HepG2 (cell line): ENCODE results near the gene GRID1. TPM values are rescaled to one million over a fixed set of nuclear protein-coding genes. Genes with fewer than 3 reads are reported as not detected.

ENCODE experiments used
- ATAC-seq: fragments of 200-7000 bp; cut with Tn5 transposase; 3 replicates; pipeline ENCODE4 v1.9.1; 2020; ENCODE audit warnings: mild to moderate bottlenecking, moderate library complexity
- BruUV-seq: library from RNA; stranded (reverse); fragments of 400-500 nt; replicated peaks from 2 replicates; lab custom pipeline; 2021; lab: Mats Ljungman, UMichigan
- CTCF ChIA-PET: fragments of 300-600 bp; formaldehyde crosslinking; extraction: SDS; loops from one replicate; lab custom pipeline; 2021; ENCODE audit warnings: low total read pairs, inconsistent platforms, low intra/inter-chr PET ratio; lab: Yijun Ruan, JAX
- POLR2A ChIA-PET: fragments of 350-600 bp; sonication (Branson Sonifier 250); formaldehyde crosslinking; loops from one replicate; lab custom pipeline; 2020; ENCODE audit warnings: antibody characterized with exemption, inconsistent platforms; lab: Yijun Ruan, JAX
- DNase-seq: peaks from one replicate; pipeline ENCODE4 v3.0.0-alpha.2; 2015; ENCODE audit warnings: low spot score
- FAIRE-seq: peaks from 3 replicates; lab custom pipeline; 2011; peaks lifted over from hg19 to GRCh38; lab: Jason Lieb, UNC
- H2AFZ ChIP-seq: one replicate; pipeline ENCODE4 v1.6.1; 2011; ENCODE audit warnings: low read length, inconsistent platforms
- H3K27ac ChIP-seq: fragments of 300-600 bp; 3 replicates; pipeline ENCODE4 v1.8.0; 2011; ENCODE audit warnings: mixed run types, mild to moderate bottlenecking, mixed read lengths, low read length, inconsistent platforms; ENCODE audit not compliant: insufficient read depth; ENCODE audit errors: extremely low read length
- H3K27me3 ChIP-seq, 2 experiments: fragments of 200-600 bp in 1 of 2; 2 replicates in 1 of 2; 3 replicates in 1 of 2; pipeline versions ENCODE4 v1.6.0 to v1.8.0; 2011; ENCODE audit warnings: low read length in 2 of 2, mild to moderate bottlenecking in 2 of 2, moderate library complexity in 2 of 2, inconsistent platforms in 1 of 2; ENCODE audit not compliant: insufficient read depth in 2 of 2, control insufficient read depth in 1 of 2
- H3K36me3 ChIP-seq, 2 experiments: fragments of 200-600 bp in 1 of 2; replicated peaks in 1 of 2; 2 replicates in 1 of 2; 3 replicates in 1 of 2; pipeline versions ENCODE4 v1.5.1 to v1.8.0; 2011; ENCODE audit warnings: low read length in 2 of 2, inconsistent platforms in 1 of 2; ENCODE audit not compliant: insufficient read depth in 2 of 2, control insufficient read depth in 1 of 2
- H3K4me1 ChIP-seq: 2 replicates; pipeline ENCODE4 v1.5.1; 2012; ENCODE audit warnings: low read length, inconsistent platforms; ENCODE audit not compliant: insufficient read depth
- H3K4me2 ChIP-seq: 2 replicates; pipeline ENCODE4 v1.6.0; 2011; ENCODE audit warnings: low read depth, low read length, inconsistent platforms
- H3K4me3 ChIP-seq, 3 experiments: fragments of 200-600 bp in 1 of 3; sonication (generic), shearing (Covaris generic) in 1 of 3; replicated peaks in 1 of 3; 2 replicates each; pipeline ENCODE4 v1.5.1; 2011 to 2016; ENCODE audit warnings: low read length in 3 of 3, inconsistent platforms in 2 of 3, low read depth in 2 of 3, mild to moderate bottlenecking in 2 of 3, control low read depth in 1 of 3, mixed read lengths in 1 of 3; ENCODE audit not compliant: insufficient read depth in 1 of 3
- H3K79me2 ChIP-seq: one replicate; pipeline ENCODE4 v1.6.1; 2011; ENCODE audit warnings: low read length, inconsistent platforms; ENCODE audit not compliant: insufficient read depth
- H3K9ac ChIP-seq: 2 replicates; pipeline ENCODE4 v1.6.0; 2011; ENCODE audit warnings: mild to moderate bottlenecking, low read depth, low read length, inconsistent platforms; ENCODE audit not compliant: insufficient read depth
- H3K9me3 ChIP-seq: 2 replicates; pipeline ENCODE4 v1.5.1; 2012; ENCODE audit warnings: mild to moderate bottlenecking, low read length
- H4K20me1 ChIP-seq: 2 replicates; pipeline ENCODE4 v1.6.0; 2011; ENCODE audit warnings: inconsistent platforms, mild to moderate bottlenecking, low read length, moderate library complexity; ENCODE audit not compliant: insufficient read depth
- AGO1 ChIP-seq: fragments of 200-400 bp; formaldehyde crosslinking; IDR thresholded peaks from 2 replicates; pipeline ENCODE4 v1.6.1; 2017; ENCODE audit warnings: mild to moderate bottlenecking, low read depth, low read length, moderate library complexity; ENCODE audit not compliant: poor library complexity, severe bottlenecking
- BCLAF1 ChIP-seq: fragments of 450-650 bp; IDR thresholded peaks from 2 replicates; pipeline ENCODE4 v1.6.1; 2017; ENCODE audit warnings: mild to moderate bottlenecking
- HNF4G ChIP-seq, 2 experiments: sonication (generic) in 1 of 2; formaldehyde crosslinking in 1 of 2; IDR thresholded peaks; 2 replicates each; pipeline versions ENCODE4 v1.4.0 to v1.6.1; 2011 to 2020; ENCODE audit warnings: borderline replicate concordance in 2 of 2, low read depth in 2 of 2, mild to moderate bottlenecking in 2 of 2, low read length in 1 of 2, missing genetic modification reagents in 1 of 2, moderate library complexity in 1 of 2
- IKZF4 ChIP-seq: sonication (generic); formaldehyde crosslinking; IDR thresholded peaks from 2 replicates; pipeline ENCODE4 v1.5.1; 2020; ENCODE audit warnings: borderline replicate concordance, mild to moderate bottlenecking, low read depth, missing genetic modification reagents; ENCODE audit errors: not compliant biosample characterization
- MEF2D ChIP-seq: sonication (generic); formaldehyde crosslinking; IDR thresholded peaks from 2 replicates; pipeline ENCODE4 v1.5.1; 2020; ENCODE audit warnings: mild to moderate bottlenecking, missing genetic modification reagents
- MTERF4 ChIP-seq: sonication (generic); formaldehyde crosslinking; IDR thresholded peaks from 2 replicates; pipeline ENCODE4 v1.8.0; 2023; ENCODE audit warnings: mild to moderate bottlenecking, missing genetic modification reagents
- RFX1 ChIP-seq: fragments of 450-650 bp; IDR thresholded peaks from 2 replicates; pipeline ENCODE4 v1.6.1; 2017
- RNF2 ChIP-seq: fragments of 450-650 bp; conservative IDR thresholded peaks from 2 replicates; pipeline ENCODE4 v1.6.1; 2016; ENCODE audit warnings: low read depth
- SYNCRIP ChIP-seq: fragments of 200-400 bp; formaldehyde crosslinking; IDR thresholded peaks from 2 replicates; pipeline ENCODE4 v1.6.1; 2018; ENCODE audit warnings: mild to moderate bottlenecking, low read depth, low read length; ENCODE audit not compliant: insufficient read depth
- ZMYM4 ChIP-seq: sonication (generic); formaldehyde crosslinking; IDR thresholded peaks from 2 replicates; pipeline ENCODE4 v1.8.1; 2023; ENCODE audit warnings: mild to moderate bottlenecking, missing genetic modification reagents
- WGBS: methylation state at CpG from one replicate; pipeline ENCODE4 v1.1.6; 2017; ENCODE audit warnings: low lambda C conversion rate; 5-methylcytosine and 5-hydroxymethylcytosine counted together
- in situ Hi-C: cut with HindIII; loops from 2 replicates; pipeline ENCODE4 v1.10.0; 2017; ENCODE audit warnings: low pct_unique_long_range_greater_than_20kb; ENCODE audit not compliant: extremely low pct_ligation_motif_present
- intact Hi-C: fragments of 100-400 bp; cut with micrococcal nuclease; formaldehyde crosslinking; loops from one replicate; pipeline ENCODE4 v1.10.0; 2022; ENCODE audit not compliant: unreplicated experiment
- polyA plus RNA-seq, 8 experiments: library from polyadenylated mRNA; depleted of rRNA in 3 of 8; stranded (reverse) in 7 of 8; unstranded in 1 of 8; fragments of >200 nt; fragmentation: Illumina TruSeq in 4 of 8; extraction: Trizol in 4 of 8; gene quantifications; 2 replicates each; pipeline versions ENCODE4 v1.2.1 to v1.2.3, GENCODE V29; 2011 to 2016; ENCODE audit warnings: low read depth in 4 of 8, missing spikeins in 1 of 8, mixed read lengths in 1 of 8; ENCODE audit not compliant: insufficient read depth in 1 of 8
- total RNA-seq, 5 experiments: library from RNA; depleted of rRNA; stranded (reverse); fragments of >200 nt; fragmentation: Illumina TruSeq; extraction: Trizol; gene quantifications; 2 replicates each; pipeline ENCODE4 v1.2.3, GENCODE V29; 2016; ENCODE audit warnings: low read depth in 1 of 5
- TF ChIP-seq, protein P1 (sequence below): sonication (generic); formaldehyde crosslinking; IDR thresholded peaks from 2 replicates; pipeline ENCODE4 v1.9.0; 2021; ENCODE audit warnings: missing genetic modification reagents, borderline replicate concordance
- TF ChIP-seq, protein P2 (sequence below): sonication (generic); formaldehyde crosslinking; IDR thresholded peaks from 2 replicates; pipeline ENCODE4 v1.5.1; 2020; ENCODE audit warnings: missing genetic modification reagents, mild to moderate bottlenecking, borderline replicate concordance

Gene GRID1
- total and polyA plus RNA-seq, 2 of the 13 experiments (the other 11 are each of a cell fraction or from before 2014, with no cell fraction given) = 0.05 TPM; not detected in 1

- no peak for TF ChIP-seq BCLAF1
Measured at GRCh38 chr10:85919491-85920021, 447.0 kb downstream of the GRID1 start (continued).

- Histone ChIP-seq H2AFZ (no peak overlapping the region), H3K4me3 (no peak overlapping the region), H3K36me3 (no peaks in the 10 kb centered on the region), H3K27me3 (peaks cover 2 to 3% of the 10 kb centered on the region in 2 experiments; a peak in 2 of 5 replicates), H3K9me3 (no peaks in the 10 kb centered on the region), H4K20me1 (no peaks in the 10 kb centered on the region), H3K79me2 (no peaks in the 10 kb centered on the region), H3K4me1 (no peaks in the 10 kb centered on the region), H3K4me2 (no peak overlapping the region), H3K27ac (no peak overlapping the region), H3K9ac (no peak overlapping the region)
- intact Hi-C loops (no loop called here), in situ Hi-C loops (no loop called here)
- DNase-seq (no peak), FAIRE-seq (no peak), ATAC-seq (no peak)
- ChIA-PET POLR2A (no interaction called here), CTCF (no interaction called here)
- no TSS peak for BruUV-seq
- WGBS = 5% methylated on average over 3 of the region's 3 CpGs
- TF ChIP-seq AGO1 (no peak), RFX1 (no peak), RNF2 (no peak), HNF4G (IDR thresholded peaks at IDR 0.05; ENCODE audit: borderline replicate concordance, low read depth, low read length) (no peak), HNF4G (CRISPR knock-in tag; IDR thresholded peaks at IDR 0.05; ENCODE audit: borderline replicate concordance, low read depth) (no peak), SYNCRIP (no peak), MTERF4 (no peak), IKZF4 (CRISPR knock-in tag) (no peak), ZMYM4 (CRISPR knock-in tag) (no peak), MEF2D (CRISPR knock-in tag) (no peak)
- TF ChIP-seq, protein P1, sequence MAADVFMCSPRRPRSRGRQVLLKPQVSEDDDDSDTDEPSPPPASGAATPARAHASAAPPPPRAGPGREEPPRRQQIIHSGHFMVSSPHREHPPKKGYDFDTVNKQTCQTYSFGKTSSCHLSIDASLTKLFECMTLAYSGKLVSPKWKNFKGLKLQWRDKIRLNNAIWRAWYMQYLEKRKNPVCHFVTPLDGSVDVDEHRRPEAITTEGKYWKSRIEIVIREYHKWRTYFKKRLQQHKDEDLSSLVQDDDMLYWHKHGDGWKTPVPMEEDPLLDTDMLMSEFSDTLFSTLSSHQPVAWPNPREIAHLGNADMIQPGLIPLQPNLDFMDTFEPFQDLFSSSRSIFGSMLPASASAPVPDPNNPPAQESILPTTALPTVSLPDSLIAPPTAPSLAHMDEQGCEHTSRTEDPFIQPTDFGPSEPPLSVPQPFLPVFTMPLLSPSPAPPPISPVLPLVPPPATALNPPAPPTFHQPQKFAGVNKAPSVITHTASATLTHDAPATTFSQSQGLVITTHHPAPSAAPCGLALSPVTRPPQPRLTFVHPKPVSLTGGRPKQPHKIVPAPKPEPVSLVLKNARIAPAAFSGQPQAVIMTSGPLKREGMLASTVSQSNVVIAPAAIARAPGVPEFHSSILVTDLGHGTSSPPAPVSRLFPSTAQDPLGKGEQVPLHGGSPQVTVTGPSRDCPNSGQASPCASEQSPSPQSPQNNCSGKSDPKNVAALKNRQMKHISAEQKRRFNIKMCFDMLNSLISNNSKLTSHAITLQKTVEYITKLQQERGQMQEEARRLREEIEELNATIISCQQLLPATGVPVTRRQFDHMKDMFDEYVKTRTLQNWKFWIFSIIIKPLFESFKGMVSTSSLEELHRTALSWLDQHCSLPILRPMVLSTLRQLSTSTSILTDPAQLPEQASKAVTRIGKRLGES = no peak
- TF ChIP-seq, protein P2, sequence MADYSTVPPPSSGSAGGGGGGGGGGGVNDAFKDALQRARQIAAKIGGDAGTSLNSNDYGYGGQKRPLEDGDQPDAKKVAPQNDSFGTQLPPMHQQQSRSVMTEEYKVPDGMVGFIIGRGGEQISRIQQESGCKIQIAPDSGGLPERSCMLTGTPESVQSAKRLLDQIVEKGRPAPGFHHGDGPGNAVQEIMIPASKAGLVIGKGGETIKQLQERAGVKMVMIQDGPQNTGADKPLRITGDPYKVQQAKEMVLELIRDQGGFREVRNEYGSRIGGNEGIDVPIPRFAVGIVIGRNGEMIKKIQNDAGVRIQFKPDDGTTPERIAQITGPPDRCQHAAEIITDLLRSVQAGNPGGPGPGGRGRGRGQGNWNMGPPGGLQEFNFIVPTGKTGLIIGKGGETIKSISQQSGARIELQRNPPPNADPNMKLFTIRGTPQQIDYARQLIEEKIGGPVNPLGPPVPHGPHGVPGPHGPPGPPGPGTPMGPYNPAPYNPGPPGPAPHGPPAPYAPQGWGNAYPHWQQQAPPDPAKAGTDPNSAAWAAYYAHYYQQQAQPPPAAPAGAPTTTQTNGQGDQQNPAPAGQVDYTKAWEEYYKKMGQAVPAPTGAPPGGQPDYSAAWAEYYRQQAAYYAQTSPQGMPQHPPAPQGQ (CRISPR knock-in tag) = no peak
Measured at GRCh38 chr10:85918371-85918770, 448.2 kb downstream of the GRID1 start.
